OCI-LY1 (cell line): ENCODE measurements around the gene ALAD.

Experiments used
- H2AFZ ChIP-seq: fragments of 200-600 bp; sonication (generic), shearing (Covaris generic); 2 replicates; pipeline ENCODE4 v1.6.0; 2014; ENCODE audit warnings: antibody characterized with exemption, mild to moderate bottlenecking, low read length
- H3F3A ChIP-seq: fragments of 200-600 bp; sonication (generic), shearing (Covaris generic); 2 replicates; pipeline ENCODE4 v1.6.0; 2014; ENCODE audit warnings: mild to moderate bottlenecking, antibody characterized with exemption, low read length, moderate library complexity; ENCODE audit not compliant: insufficient read depth
- H3K27ac ChIP-seq: fragments of 200-600 bp; sonication (generic); 2 replicates; pipeline ENCODE4 v1.5.1; 2014; ENCODE audit warnings: low read length, mixed run types, mild to moderate bottlenecking, low read depth; ENCODE audit not compliant: poor library complexity, severe bottlenecking
- H3K27me3 ChIP-seq: fragments of 200-600 bp; sonication (generic); 2 replicates; pipeline ENCODE4 v1.6.0; 2014; ENCODE audit warnings: antibody characterized with exemption, mild to moderate bottlenecking, low read length, moderate library complexity; ENCODE audit not compliant: insufficient read depth
- H3K36me3 ChIP-seq: fragments of 200-600 bp; sonication (generic); 2 replicates; pipeline ENCODE4 v1.6.1; 2014; ENCODE audit warnings: mild to moderate bottlenecking, antibody characterized with exemption, low read length, moderate library complexity, mixed read lengths; ENCODE audit not compliant: insufficient read depth
- H3K4me1 ChIP-seq: fragments of 200-600 bp; sonication (generic); 2 replicates; pipeline ENCODE4 v1.5.1; 2014; ENCODE audit warnings: mild to moderate bottlenecking, low read length, moderate library complexity; ENCODE audit not compliant: insufficient read depth, severe bottlenecking
- H3K4me2 ChIP-seq: fragments of 200-600 bp; sonication (generic), shearing (Covaris generic); 2 replicates; pipeline ENCODE4 v1.6.1; 2014; ENCODE audit warnings: low read length
- H3K4me3 ChIP-seq: fragments of 200-600 bp; sonication (generic); 2 replicates; pipeline ENCODE4 v1.5.1; 2014; ENCODE audit warnings: low read length, low read depth, mild to moderate bottlenecking, mixed read lengths; ENCODE audit not compliant: poor library complexity, severe bottlenecking
- H3K79me2 ChIP-seq: fragments of 200-600 bp; shearing (Covaris generic); 2 replicates; pipeline ENCODE4 v1.6.1; 2016; ENCODE audit warnings: mixed run types, low read length, mixed read lengths; ENCODE audit not compliant: insufficient read depth
- H3K9ac ChIP-seq: fragments of 200-600 bp; sonication (generic), shearing (Covaris generic); 2 replicates; pipeline ENCODE4 v1.6.1; 2014; ENCODE audit warnings: mild to moderate bottlenecking, low read length, mixed read lengths
- H3K9me2 ChIP-seq: fragments of 200-600 bp; sonication (generic), shearing (Covaris generic); 2 replicates; pipeline ENCODE4 v1.6.1; 2014; ENCODE audit warnings: low read depth, mild to moderate bottlenecking, low read length, mixed read lengths
- H3K9me3 ChIP-seq: fragments of 200-600 bp; shearing (Covaris generic); 2 replicates; pipeline ENCODE4 v1.6.1; 2014; ENCODE audit warnings: low read length, mixed read lengths
- H4K20me1 ChIP-seq: fragments of 200-600 bp; sonication (generic), shearing (Covaris generic); 2 replicates; pipeline ENCODE4 v1.6.0; 2016; ENCODE audit warnings: mild to moderate bottlenecking, low read length; ENCODE audit not compliant: insufficient read depth
- EZH2 ChIP-seq: fragments of 200-600 bp; sonication (generic), shearing (Covaris generic); IDR thresholded peaks from 2 replicates; pipeline ENCODE4 v1.8.0; 2017; ENCODE audit warnings: borderline replicate concordance, mixed run types, mild to moderate bottlenecking, antibody characterized with exemption, low read length, moderate library complexity, mixed read lengths
- TF ChIP-seq, protein P1 (sequence below): fragments of 200-600 bp; sonication (generic), shearing (Covaris generic); IDR thresholded peaks from 2 replicates; pipeline ENCODE4 v1.5.1; 2017; ENCODE audit warnings: mild to moderate bottlenecking, antibody characterized with exemption, low read length, moderate library complexity, mixed read lengths

The ALAD gene

GRCh38 chr9:113428062-113428615 is 27.1 kb upstream of the ALAD start:
- no peak overlapping the region for H3K27ac ChIP-seq
- H3K4me2 ChIP-seq, result no peak overlapping the region
- TF ChIP-seq EZH2, result no peak
- TF ChIP-seq, protein P1, sequence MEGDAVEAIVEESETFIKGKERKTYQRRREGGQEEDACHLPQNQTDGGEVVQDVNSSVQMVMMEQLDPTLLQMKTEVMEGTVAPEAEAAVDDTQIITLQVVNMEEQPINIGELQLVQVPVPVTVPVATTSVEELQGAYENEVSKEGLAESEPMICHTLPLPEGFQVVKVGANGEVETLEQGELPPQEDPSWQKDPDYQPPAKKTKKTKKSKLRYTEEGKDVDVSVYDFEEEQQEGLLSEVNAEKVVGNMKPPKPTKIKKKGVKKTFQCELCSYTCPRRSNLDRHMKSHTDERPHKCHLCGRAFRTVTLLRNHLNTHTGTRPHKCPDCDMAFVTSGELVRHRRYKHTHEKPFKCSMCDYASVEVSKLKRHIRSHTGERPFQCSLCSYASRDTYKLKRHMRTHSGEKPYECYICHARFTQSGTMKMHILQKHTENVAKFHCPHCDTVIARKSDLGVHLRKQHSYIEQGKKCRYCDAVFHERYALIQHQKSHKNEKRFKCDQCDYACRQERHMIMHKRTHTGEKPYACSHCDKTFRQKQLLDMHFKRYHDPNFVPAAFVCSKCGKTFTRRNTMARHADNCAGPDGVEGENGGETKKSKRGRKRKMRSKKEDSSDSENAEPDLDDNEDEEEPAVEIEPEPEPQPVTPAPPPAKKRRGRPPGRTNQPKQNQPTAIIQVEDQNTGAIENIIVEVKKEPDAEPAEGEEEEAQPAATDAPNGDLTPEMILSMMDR, result no peak
- no peaks in the 10 kb centered on the region for H4K20me1 ChIP-seq
- no peak overlapping the region for H3K9ac ChIP-seq
- H3K9me3 ChIP-seq, result no peaks in the 10 kb centered on the region
- H3K9me2 ChIP-seq, result no peaks in the 10 kb centered on the region
- no peaks in the 10 kb centered on the region for H3K4me1 ChIP-seq
- H3K4me3 ChIP-seq, result no peak overlapping the region
- no peaks in the 10 kb centered on the region for H3K36me3 ChIP-seq
- no peaks in the 10 kb centered on the region for H3F3A ChIP-seq
- H2AFZ ChIP-seq, result no peak overlapping the region
- no peaks in the 10 kb centered on the region for H3K27me3 ChIP-seq
- H3K79me2 ChIP-seq, result no peaks in the 10 kb centered on the region

DNA sequence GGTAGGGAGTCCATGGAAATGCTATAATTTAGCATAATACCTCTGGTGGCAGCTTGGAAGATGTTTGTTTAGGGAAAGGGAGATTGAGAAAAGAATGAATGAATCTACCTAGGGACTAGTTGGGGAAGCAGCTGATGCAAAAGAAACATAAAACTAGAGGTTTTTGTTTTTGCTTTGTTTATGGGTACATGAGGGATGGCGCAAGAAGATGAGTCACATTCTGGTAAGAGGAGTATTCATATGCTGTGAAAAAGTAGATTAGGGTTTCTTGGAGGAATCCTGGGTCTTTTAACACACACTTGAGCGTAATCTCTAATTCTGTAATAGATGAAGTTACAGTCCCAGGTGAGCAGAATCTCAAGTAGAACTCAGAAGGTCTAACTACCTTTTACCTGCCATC is 26.5 kb upstream of the ALAD start:
- H2AFZ ChIP-seq, result no peak overlapping the region
- no peaks in the 10 kb centered on the region for H3K9me2 ChIP-seq
- H3K27ac ChIP-seq, result no peak overlapping the region
- no peak overlapping the region for H3K4me2 ChIP-seq
- no peak overlapping the region for H3K9ac ChIP-seq
- H4K20me1 ChIP-seq, result no peaks in the 10 kb centered on the region
- H3K36me3 ChIP-seq, result no peaks in the 10 kb centered on the region
- no peaks in the 10 kb centered on the region for H3K9me3 ChIP-seq
- no peaks in the 10 kb centered on the region for H3K27me3 ChIP-seq
- no peaks in the 10 kb centered on the region for H3K79me2 ChIP-seq
- H3K4me1 ChIP-seq, result no peaks in the 10 kb centered on the region
- no peak overlapping the region for H3K4me3 ChIP-seq
- H3F3A ChIP-seq, result no peaks in the 10 kb centered on the region
- no peak for TF ChIP-seq EZH2
- TF ChIP-seq, protein P1, result no peak

- Histone ChIP-seq H2AFZ (no peak overlapping the region), H3K79me2 (no peaks in the 10 kb centered on the region), H3K9me3 (no peaks in the 10 kb centered on the region), H4K20me1 (no peaks in the 10 kb centered on the region), H3K4me3 (no peak overlapping the region), H3K9ac (no peak overlapping the region), H3K27ac (no peak overlapping the region), H3F3A (no peaks in the 10 kb centered on the region), H3K27me3 (no peaks in the 10 kb centered on the region), H3K4me2 (no peak overlapping the region), H3K9me2 (no peaks in the 10 kb centered on the region), H3K36me3 (no peaks in the 10 kb centered on the region), H3K4me1 (no peaks in the 10 kb centered on the region)
- TF ChIP-seq, protein P1, result no peak
- TF ChIP-seq EZH2, result no peak
These were observed 25.6 kb upstream of the ALAD start for GRCh38 chr9:113426701-113427100.
